Heart left ventricle (tissue), 16 donors: ENCODE data around the gene CNTNAP5. TPM values are rescaled to one million over a fixed set of nuclear protein-coding genes. Genes with fewer than 3 reads are reported as not detected.

Source experiments
- ATAC-seq, 4 donors: fragments of 200-7000 bp; cut with Tn5 transposase; one replicate each; pipeline ENCODE4 v1.9.1; 2020 to 2022; ENCODE audit warnings: moderate library complexity in 4 of 4, mild to moderate bottlenecking in 3 of 4, moderate number of reproducible peaks in 1 of 4
- DNase-seq, 5 donors: peaks; one replicate each; pipeline ENCODE4 v3.0.0-alpha.2; 2020
- H3K27ac ChIP-seq, 12 donors: fragments of 200-600 bp; sonication (generic) in 4 of 12; one replicate each; pipeline versions ENCODE4 v1.5.0 to v1.8.0; 2016 to 2022; ENCODE audit warnings: mild to moderate bottlenecking in 2 of 12
- H3K27me3 ChIP-seq, 9 donors: fragments of 200-600 bp; sonication (generic) in 2 of 9; one replicate each; pipeline versions ENCODE4 v1.5.1 to v1.8.0; 2016 to 2022; ENCODE audit warnings: mild to moderate bottlenecking in 3 of 9
- H3K36me3 ChIP-seq, 9 donors: fragments of 200-600 bp; sonication (generic) in 2 of 9; one replicate each; pipeline versions ENCODE4 v1.5.0 to v1.8.0; 2018 to 2022; ENCODE audit warnings: mild to moderate bottlenecking in 2 of 9
- H3K4me1 ChIP-seq, 12 donors: fragments of 200-600 bp; sonication (generic) in 4 of 12; one replicate each; pipeline versions ENCODE4 v1.5.0 to v1.8.0; 2016 to 2022; ENCODE audit warnings: mild to moderate bottlenecking in 3 of 12
- H3K4me3 ChIP-seq, 12 donors: fragments of 200-600 bp; sonication (generic) in 4 of 12; one replicate each; pipeline versions ENCODE4 v1.5.0 to v1.8.0; 2017 to 2022; ENCODE audit warnings: mild to moderate bottlenecking in 9 of 12, moderate library complexity in 4 of 12
- H3K9me3 ChIP-seq, 12 donors: fragments of 200-600 bp; sonication (generic) in 4 of 12; one replicate each; pipeline versions ENCODE4 v1.5.0 to v1.8.0; 2016 to 2022; ENCODE audit warnings: mild to moderate bottlenecking in 1 of 12
- POLR2A ChIP-seq, 2 donors: fragments of 450-650 bp; IDR thresholded peaks; one replicate each; pipeline ENCODE4 v1.6.1; 2017; ENCODE audit warnings: antibody characterized with exemption in 2 of 2, mild to moderate bottlenecking in 2 of 2, moderate library complexity in 2 of 2
- WGBS, 4 donors: extraction: QIAGEN DNeasy Blood & Tissue Kit in 2 of 4; methylation state at CpG; one replicate each; pipeline versions ENCODE4 v1.1.5 to v1.1.7; 2013 to 2018; 5-methylcytosine and 5-hydroxymethylcytosine counted together
- intact Hi-C, 10 donors: fragments of 100-400 bp; cut with DNase I; formaldehyde crosslinking; loops; one replicate each; pipeline versions ENCODE4 v1.11.1 to v1.14.2; 2022
- polyA plus RNA-seq, 2 donors: library from polyadenylated mRNA; stranded (reverse); fragments of 200-250 nt; gene quantifications; one replicate each; pipeline ENCODE4 v1.2.3, GENCODE V29; 2013
- total RNA-seq, 9 donors: library from RNA; depleted of rRNA in 2 of 9; stranded (reverse); fragments of >200 nt in 2 of 9; fragmentation: NEBNext Ultra II Directional in 3 of 9; extraction: Animal tissue kit (Norgen Biotek cat#: 25700) in 3 of 9; gene quantifications; one replicate each; pipeline versions ENCODE4 v1.1.0 to v1.2.4, GENCODE V29; 2016 to 2023
- TF ChIP-seq, protein P1 (sequence below), 12 donors: fragments of 200-600 bp; sonication (generic) in 4 of 12; IDR thresholded peaks; one replicate each; pipeline versions ENCODE4 v1.5.0 to v1.8.0; 2018 to 2022; ENCODE audit warnings: antibody characterized with exemption in 12 of 12, mild to moderate bottlenecking in 5 of 12
- donor health status: ischemic (EF 13 %, LVEDD 7.1; RV severe dilation, severe dysfunction).
- donor health status: healthy with polysubstance abuse.
- donor health status: DM: no; HTN: yes; CAD: no.
- donor health status: DM: no; HTN: no; CAD: no.
- donor health status: ischemic (EF 25% LVEDD 6.9; RV normal size, moderate dysfunction).
- donor health status: ischemic (EF 25% LVEDD 5.7; RV mildly dilated, moderate dysfunction).
- donor health status: healthy.
- donor health status: DM: yes; HTN: yes; CAD: no.
- donor health status: ischemic (EF 35%, LVEDD 5.7; RV mildly dilated, moderate dysfunction).
- donor health status: nonischemic (EF 11% LVEDD 7.7; RV severe dilation, severe dysfunction).
- donor health status: DM: yes; HTN: yes; CAD: no.
- donor health status: PGD.
- donor health status: ischemic (EF 29% LVEDD 5.4; RV normal size, mild dysfunction).
- donor health status: nonischemic (EF 23%, LVEDD 6.1; RV moderate dilation, normal function).

The CNTNAP5 gene
- total and polyA plus RNA-seq, 11 donors, result not detected

DNA sequence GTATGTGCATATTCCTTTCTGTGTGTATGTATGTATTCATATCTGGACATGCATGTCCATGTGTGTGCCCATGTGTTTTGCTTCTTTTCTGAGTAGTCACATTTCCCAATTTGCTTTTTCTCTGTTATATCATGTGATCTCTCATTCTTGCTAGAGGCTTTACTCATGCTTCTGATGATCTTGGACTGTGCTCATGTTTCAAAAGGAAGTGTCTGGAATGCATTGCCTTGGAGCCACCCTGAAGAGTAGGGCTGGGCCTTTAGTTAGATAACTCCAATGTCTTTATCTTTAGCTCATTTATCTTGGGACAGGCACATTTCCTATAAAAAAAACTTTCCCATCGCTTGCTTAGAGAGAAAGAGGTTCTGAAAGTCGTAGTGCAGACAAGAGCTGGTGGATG lies 859.2 kb downstream of the CNTNAP5 start:
- no peaks in the 10 kb centered on the region for H3K4me1 ChIP-seq
- no peak for TF ChIP-seq POLR2A (IDR thresholded peaks at IDR 0.05)
- TF ChIP-seq, protein P1, sequence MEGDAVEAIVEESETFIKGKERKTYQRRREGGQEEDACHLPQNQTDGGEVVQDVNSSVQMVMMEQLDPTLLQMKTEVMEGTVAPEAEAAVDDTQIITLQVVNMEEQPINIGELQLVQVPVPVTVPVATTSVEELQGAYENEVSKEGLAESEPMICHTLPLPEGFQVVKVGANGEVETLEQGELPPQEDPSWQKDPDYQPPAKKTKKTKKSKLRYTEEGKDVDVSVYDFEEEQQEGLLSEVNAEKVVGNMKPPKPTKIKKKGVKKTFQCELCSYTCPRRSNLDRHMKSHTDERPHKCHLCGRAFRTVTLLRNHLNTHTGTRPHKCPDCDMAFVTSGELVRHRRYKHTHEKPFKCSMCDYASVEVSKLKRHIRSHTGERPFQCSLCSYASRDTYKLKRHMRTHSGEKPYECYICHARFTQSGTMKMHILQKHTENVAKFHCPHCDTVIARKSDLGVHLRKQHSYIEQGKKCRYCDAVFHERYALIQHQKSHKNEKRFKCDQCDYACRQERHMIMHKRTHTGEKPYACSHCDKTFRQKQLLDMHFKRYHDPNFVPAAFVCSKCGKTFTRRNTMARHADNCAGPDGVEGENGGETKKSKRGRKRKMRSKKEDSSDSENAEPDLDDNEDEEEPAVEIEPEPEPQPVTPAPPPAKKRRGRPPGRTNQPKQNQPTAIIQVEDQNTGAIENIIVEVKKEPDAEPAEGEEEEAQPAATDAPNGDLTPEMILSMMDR (IDR thresholded peaks at IDR 0.05), result no peak
- H3K9me3 ChIP-seq, result no peaks in the 10 kb centered on the region
- 13 to 45% (median 29%) methylated on average over 2 of the region's 2 CpGs for WGBS, 4 donors
- intact Hi-C loops, result no loop called here
- peak in 2 of 4 donors; percentile 42 to 45 for ATAC-seq
- H3K27ac ChIP-seq, result no peak overlapping the region
- no peak for DNase-seq
- H3K4me3 ChIP-seq, result no peak overlapping the region
- no peaks in the 10 kb centered on the region for H3K27me3 ChIP-seq
- H3K36me3 ChIP-seq, result no peaks in the 10 kb centered on the region

DNA sequence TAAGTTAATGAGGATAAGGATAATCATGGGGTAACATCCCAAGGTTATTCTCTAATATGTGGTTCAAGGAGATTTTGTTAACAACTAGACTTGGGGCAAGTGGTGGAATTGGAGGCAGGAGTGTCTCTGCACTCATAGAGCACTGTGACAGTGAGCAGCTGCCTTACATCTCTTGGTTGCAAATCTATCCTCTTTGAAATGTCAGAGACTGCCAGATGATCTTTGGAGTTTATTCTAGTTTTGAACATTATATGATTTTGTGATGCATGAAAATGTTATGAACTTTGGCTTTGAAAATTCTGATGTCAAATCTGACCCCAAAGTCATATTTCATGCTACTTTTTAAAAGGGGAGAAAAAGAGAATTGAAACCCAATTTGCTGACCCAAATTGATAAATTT lies 861.1 kb downstream of the CNTNAP5 start:
- Histone ChIP-seq H3K4me1 (no peaks in the 10 kb centered on the region), H3K9me3 (no peaks in the 10 kb centered on the region), H3K27ac (no peak overlapping the region), H3K27me3 (no peaks in the 10 kb centered on the region), H3K36me3 (no peaks in the 10 kb centered on the region), H3K4me3 (no peak overlapping the region)
- intact Hi-C loops, result no loop called here
- DNase-seq (no peak), ATAC-seq (no peak)
- TF ChIP-seq POLR2A (IDR thresholded peaks at IDR 0.05), result no peak
- TF ChIP-seq, protein P1 (IDR thresholded peaks at IDR 0.05), result no peak

DNA sequence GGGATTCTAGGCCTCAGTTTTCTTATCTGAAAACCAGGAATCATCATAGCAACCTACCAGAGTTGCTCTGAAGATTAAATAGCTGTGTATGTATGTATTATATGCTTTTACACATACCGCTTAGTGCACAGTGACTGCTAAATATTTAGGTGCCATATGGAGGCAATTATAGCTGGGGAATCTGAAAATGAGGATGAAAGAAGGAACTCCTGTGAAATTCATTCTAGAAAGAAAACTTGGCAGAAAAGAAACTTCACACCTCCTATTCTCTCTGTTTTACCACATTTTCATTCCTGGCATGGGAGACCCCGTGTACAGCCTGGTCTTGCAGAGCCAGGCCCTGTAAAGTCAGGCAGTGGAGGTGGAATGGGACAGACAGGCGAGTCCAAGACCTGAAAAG lies 862.4 kb downstream of the CNTNAP5 start:
- WGBS, 4 donors, result 74 to 80% (median 80%) methylated on average over 3 of the region's 3 CpGs
- Histone ChIP-seq H3K4me1 (no peaks in the 10 kb centered on the region), H3K27me3 (no peaks in the 10 kb centered on the region), H3K4me3 (no peak overlapping the region), H3K36me3 (no peaks in the 10 kb centered on the region), H3K27ac (no peak overlapping the region), H3K9me3 (peaks cover 0 to under 1% (median 0%) of the 10 kb centered on the region in 12 donors)
- ATAC-seq, result no peak
- TF ChIP-seq, protein P1 (IDR thresholded peaks at IDR 0.05), result no peak
- no peak for TF ChIP-seq POLR2A (IDR thresholded peaks at IDR 0.05)
- intact Hi-C loops, result no loop called here
- DNase-seq, result no peak

DNA sequence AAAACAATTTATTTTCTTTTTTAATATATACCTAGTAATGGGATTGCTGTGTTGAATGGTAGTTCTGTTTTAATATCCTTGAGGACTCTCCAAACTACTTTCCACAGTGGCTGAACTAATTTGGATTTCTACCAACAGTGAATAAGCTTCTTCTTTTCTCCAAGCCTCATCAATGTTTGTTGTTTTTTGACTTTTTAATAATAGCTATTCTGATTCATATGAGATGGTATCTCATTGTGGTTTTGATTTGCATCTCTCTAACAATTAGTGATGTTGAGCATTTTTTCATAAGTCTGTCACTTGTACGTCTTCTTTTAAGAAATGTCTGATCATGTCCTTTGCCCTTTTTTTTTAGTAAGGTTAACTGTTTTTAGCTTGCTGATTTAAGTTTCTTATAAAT lies 863.3 kb downstream of the CNTNAP5 start:
- H3K27me3 ChIP-seq, result no peaks in the 10 kb centered on the region
- peaks cover 0 to 2% (median 0%) of the 10 kb centered on the region in 12 donors for H3K9me3 ChIP-seq
- DNase-seq, result no peak
- ATAC-seq, result no peak
- TF ChIP-seq, protein P1 (IDR thresholded peaks at IDR 0.05), result no peak
- no peak for TF ChIP-seq POLR2A (IDR thresholded peaks at IDR 0.05)
- H3K36me3 ChIP-seq, result no peaks in the 10 kb centered on the region
- H3K4me3 ChIP-seq, result no peak overlapping the region
- no peaks in the 10 kb centered on the region for H3K4me1 ChIP-seq
- no peak overlapping the region for H3K27ac ChIP-seq
- intact Hi-C loops, result no loop called here
- WGBS, 4 donors, result 69 to 92% (median 83%) methylated on average over 1 of the region's 1 CpG
